Keratinocyte (primary cell): ENCODE data around the gene ATP13A3.

Experiments
- CTCF ChIP-seq, 3 experiments: IDR thresholded peaks in 1 of 3; conservative IDR thresholded peaks in 1 of 3; optimal IDR thresholded peaks in 1 of 3; 2 replicates in 2 of 3; 3 replicates in 1 of 3; pipeline versions ENCODE3 to v1.5.1; 2011; ENCODE audit warnings: low read length in 3 of 3, mild to moderate bottlenecking in 3 of 3, moderate library complexity in 2 of 3, control low read depth in 1 of 3, inconsistent platforms in 1 of 3; ENCODE audit not compliant: insufficient read depth in 2 of 3; ENCODE audit errors: extremely low read depth in 1 of 3
- EZH2 ChIP-seq: IDR thresholded peaks from one replicate; pipeline ENCODE4 v1.6.1; 2012; ENCODE audit warnings: inconsistent platforms, mild to moderate bottlenecking, low read length, moderate library complexity

- TF ChIP-seq CTCF (optimal IDR thresholded peaks at IDR 0.05 in 1 of 3, IDR thresholded peaks at IDR 0.05 in 1 of 3, conservative IDR thresholded peaks at IDR 0.05 in 1 of 3; ENCODE audit: extremely low read depth in 1 of 3, insufficient read depth in 2 of 3, low read length in 3 of 3) (no peak), EZH2 (no peak)
Measured at GRCh38 chr3:194357681-194358080, 129.1 kb downstream of the ATP13A3 start.
